ENCODE results near the gene ALKBH1. TPM values are rescaled to one million over a fixed set of nuclear protein-coding genes. Genes with fewer than 3 reads are reported as not detected.

ALKBH1 gene
- 7.7 and 7.9 TPM in 2 replicates for total RNA-seq

GRCh38 chr14:77707724-77708408 lies at the start of gene ALKBH1, which contains the start of gene SLIRP:
Gene ALKBH1, minus strand, starts transcription at chr14:77708023. Its CDS starts 19 bp downstream, at chr14:77708004.
Gene SLIRP, plus strand, starts transcription at chr14:77708103. Its CDS starts 9 bp downstream, at chr14:77708112.

Other genes with a start within 250 kb of the ALKBH1 start
- gene AHSA1, start 249.9 kb downstream of the ALKBH1 start, total RNA-seq = 95.4 and 136 TPM in 2 replicates
- gene ISM2, start 209.2 kb downstream of the ALKBH1 start, total RNA-seq = 0.14 and 0.55 TPM in 2 replicates
- 15.8 and 17.5 TPM in 2 replicates for gene SPTLC2, start 91.4 kb downstream of the ALKBH1 start, total RNA-seq
- gene SLIRP, start 80 bp upstream of the ALKBH1 start, total RNA-seq = 168 and 174 TPM in 2 replicates
- gene SNW1, start 53.1 kb upstream of the ALKBH1 start, total RNA-seq = 41.7 and 47.0 TPM in 2 replicates
- gene ADCK1, start 92.1 kb upstream of the ALKBH1 start, total RNA-seq = 4.3 and 4.4 TPM in 2 replicates

Measured in smooth muscle cell of bladder (primary cell).